ENCODE data around the gene NCLN. TPM values are rescaled to one million over a fixed set of nuclear protein-coding genes. Genes with fewer than 3 reads are reported as not detected.
A peak's percentile ranks its signal among the peaks of the same experiment; 100 is the strongest.
"Not testable (repeated sequence)": the region's sequence is repeated elsewhere in the genome, so short reads cannot be mapped to it uniquely, and the experiment has no call there.

NCLN gene
- total and polyA plus RNA-seq, 5 experiments from 2014 or later: 23.9 to 63.0 (median 44.7) TPM

DNA sequence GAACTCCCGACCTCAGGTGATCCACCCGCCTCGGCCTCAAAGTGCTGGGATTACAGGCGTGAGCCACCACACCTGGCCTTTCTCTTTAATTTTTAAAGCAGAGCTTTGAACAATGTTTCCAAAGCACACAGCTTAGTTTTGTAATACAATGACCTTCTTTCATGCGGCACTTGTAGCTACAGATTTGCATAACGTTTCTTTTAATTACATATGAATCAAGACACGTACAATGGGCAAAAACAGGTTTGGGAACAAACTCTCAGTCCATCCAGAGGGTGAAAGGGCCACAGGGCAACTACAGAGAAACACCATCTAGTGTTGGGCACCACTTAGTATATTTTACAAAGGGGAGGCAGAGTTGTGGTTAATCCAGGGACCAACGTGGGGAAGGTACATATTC, 26.2 kb upstream of the NCLN start:
- Mint-ChIP-seq H3K36me3 (peaks cover 0 to 3% (median 0%) of the 10 kb centered on the region in 3 donors), H3K27me3 (no peaks in the 10 kb centered on the region), H3K4me1 (peaks cover 9 to 25% (median 16%) of the 10 kb centered on the region in 4 donors), H3K9me3 (peaks cover 0 to 4% (median 0%) of the 10 kb centered on the region in 9 donors), H3K27ac (no peak overlapping the region), H3K4me3 (no peak overlapping the region)
- ATAC-seq (no peak), DNase-seq (no peak)
- POLR2A ChIA-PET: interaction anchor here (0.6 to 0.9 kb wide), 2 partner anchors 17 to 143 kb away, joined by 4 to 6 read pairs; no protein-coding TSS in a partner anchor

DNA sequence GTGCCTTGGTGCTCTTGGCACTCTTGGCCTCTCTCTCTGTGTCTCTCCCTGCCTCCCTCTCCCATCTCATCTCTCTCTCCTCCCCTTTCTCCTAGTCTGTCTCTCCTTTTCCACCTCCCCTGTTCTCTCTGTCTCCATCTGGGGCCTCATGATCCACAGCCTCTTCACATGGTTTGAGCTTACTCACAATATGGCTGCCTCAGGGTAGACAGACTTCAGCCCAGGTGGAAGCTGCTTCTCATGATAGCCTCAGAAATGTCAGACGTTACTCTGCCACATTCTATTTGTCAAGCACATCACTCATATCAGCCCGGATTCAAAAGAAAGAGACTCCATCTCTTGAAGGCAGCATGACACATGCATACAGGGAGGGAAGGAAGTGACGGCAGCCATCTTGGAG, 25.5 kb upstream of the NCLN start:
- peaks cover 0 to 3% (median 0%) of the 10 kb centered on the region in 3 donors for H3K36me3 Mint-ChIP-seq
- no peaks in the 10 kb centered on the region for H3K27me3 Mint-ChIP-seq
- H3K4me1 Mint-ChIP-seq: peaks cover 9 to 30% (median 16%) of the 10 kb centered on the region in 4 donors
- H3K4me3 Mint-ChIP-seq: no peak overlapping the region
- H3K27ac Mint-ChIP-seq: peak overlapping the region in 2 of 10 donors; percentile 3 to 80
- H3K9me3 Mint-ChIP-seq: peaks cover 0 to 4% (median 0%) of the 10 kb centered on the region in 9 donors
- POLR2A ChIA-PET: interaction anchor here (0.6 to 1.3 kb wide), 2 partner anchors 9 to 144 kb away, joined by 4 read pairs; no protein-coding TSS in a partner anchor
- DNase-seq: no peak
- ATAC-seq: no peak

DNA sequence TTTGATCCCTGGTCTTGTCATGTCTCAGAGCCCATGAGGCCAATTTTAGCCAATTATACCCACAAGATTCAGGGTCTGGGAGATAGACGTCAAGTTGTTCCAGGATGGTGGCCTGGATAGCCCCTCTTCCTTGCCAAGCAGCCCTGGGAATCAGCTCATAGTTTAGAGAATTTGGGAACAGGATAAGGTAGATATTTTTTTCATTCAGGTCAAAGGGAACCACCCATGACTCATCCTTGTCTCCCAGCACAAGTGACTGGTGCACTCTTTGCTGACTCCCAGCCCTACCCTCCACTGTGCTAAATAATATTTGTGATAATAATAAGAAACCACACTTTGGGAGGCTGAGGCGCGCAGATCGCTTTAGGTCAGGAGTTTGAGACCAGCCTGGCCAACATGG, 24.3 kb upstream of the NCLN start:
- Mint-ChIP-seq H3K4me1 (peaks cover 11 to 38% (median 21%) of the 10 kb centered on the region in 4 donors), H3K9me3 (peaks cover 0 to 5% (median 0%) of the 10 kb centered on the region in 9 donors), H3K36me3 (peaks cover 0 to 3% (median 0%) of the 10 kb centered on the region in 3 donors), H3K27ac (peak overlapping the region in 1 of 10 donors; percentile 48), H3K4me3 (no peak overlapping the region), H3K27me3 (no peaks in the 10 kb centered on the region)
- DNase-seq: no peak
- no peak for ATAC-seq
- POLR2A ChIA-PET: interaction anchor here (1.0 to 3.1 kb wide), 3 partner anchors 20 to 25 kb away, joined by 5 to 10 read pairs (median 6); no protein-coding TSS in a partner anchor

DNA sequence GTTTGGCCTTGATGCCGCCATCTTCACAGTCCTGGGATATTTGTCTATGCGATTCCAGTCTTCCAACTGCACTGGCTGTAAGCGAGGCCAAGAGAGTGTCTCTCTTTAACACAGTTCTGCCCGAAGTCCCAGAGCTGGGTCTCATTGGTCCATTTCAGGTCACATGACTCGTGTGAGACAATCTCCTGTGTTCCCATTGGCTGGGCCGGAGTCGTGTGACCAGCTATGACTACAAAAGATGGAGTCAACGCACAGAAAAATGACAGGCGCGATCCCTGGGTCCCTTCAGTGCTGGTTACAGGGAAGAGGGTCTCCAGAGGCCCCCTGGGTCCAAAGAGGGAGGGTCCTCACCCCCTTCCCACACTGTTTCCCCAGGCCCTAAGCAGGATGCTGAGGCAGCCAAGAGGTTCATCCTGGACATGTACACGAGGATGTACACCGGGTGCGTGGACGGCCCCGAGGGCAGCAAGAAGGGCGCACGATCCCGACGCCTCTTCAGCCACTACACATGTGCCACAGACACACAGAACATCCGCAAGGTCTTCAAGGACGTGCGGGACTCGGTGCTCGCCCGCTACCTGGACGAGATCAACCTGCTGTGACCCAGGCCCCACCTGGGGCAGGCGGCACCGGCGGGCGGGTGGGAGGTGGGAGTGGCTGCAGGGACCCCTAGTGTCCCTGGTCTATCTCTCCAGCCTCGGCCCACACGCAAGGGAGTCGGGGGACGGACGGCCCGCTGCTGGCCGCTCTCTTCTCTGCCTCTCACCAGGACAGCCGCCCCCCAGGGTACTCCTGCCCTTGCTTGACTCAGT, 23.1 kb upstream of the NCLN start:
- peaks cover 0 to 3% (median 0%) of the 10 kb centered on the region in 3 donors for H3K36me3 Mint-ChIP-seq
- DNase-seq (no peak), ATAC-seq (no peak)
- H3K9me3 Mint-ChIP-seq: peaks cover 0 to 5% (median 0%) of the 10 kb centered on the region in 9 donors
- H3K27me3 Mint-ChIP-seq: no peaks in the 10 kb centered on the region
- no peak overlapping the region for H3K4me3 Mint-ChIP-seq
- H3K4me1 Mint-ChIP-seq: peaks cover 11 to 34% (median 18%) of the 10 kb centered on the region in 4 donors
- POLR2A ChIA-PET: interaction anchor here (0.7 to 3.1 kb wide), 3 partner anchors 19 to 24 kb away, joined by 4 to 10 read pairs (median 6); no protein-coding TSS in a partner anchor
- H3K27ac Mint-ChIP-seq: peak overlapping the region in 3 of 10 donors; percentile 44 to 65 (median 58)

DNA sequence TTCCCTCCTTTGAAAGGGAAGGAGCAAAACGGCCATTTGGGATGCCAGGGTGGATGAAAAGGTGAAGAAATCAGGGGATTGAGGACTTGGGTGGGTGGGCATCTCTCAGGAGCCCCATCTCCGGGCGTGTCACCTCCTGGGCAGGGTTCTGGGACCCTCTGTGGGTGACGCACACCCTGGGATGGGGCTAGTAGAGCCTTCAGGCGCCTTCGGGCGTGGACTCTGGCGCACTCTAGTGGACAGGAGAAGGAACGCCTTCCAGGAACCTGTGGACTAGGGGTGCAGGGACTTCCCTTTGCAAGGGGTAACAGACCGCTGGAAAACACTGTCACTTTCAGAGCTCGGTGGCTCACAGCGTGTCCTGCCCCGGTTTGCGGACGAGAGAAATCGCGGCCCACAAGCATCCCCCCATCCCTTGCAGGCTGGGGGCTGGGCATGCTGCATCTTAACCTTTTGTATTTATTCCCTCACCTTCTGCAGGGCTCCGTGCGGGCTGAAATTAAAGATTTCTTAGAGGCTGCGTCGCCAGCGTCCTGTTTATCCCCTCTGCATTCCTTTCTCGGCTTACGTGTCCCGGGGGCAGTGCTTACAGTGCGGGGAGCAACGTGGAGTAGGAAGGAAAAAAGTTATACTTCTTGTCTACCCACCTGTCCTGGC, 22.4 kb upstream of the NCLN start:
- H3K4me1 Mint-ChIP-seq: peaks cover 11 to 40% (median 17%) of the 10 kb centered on the region in 4 donors

DNA sequence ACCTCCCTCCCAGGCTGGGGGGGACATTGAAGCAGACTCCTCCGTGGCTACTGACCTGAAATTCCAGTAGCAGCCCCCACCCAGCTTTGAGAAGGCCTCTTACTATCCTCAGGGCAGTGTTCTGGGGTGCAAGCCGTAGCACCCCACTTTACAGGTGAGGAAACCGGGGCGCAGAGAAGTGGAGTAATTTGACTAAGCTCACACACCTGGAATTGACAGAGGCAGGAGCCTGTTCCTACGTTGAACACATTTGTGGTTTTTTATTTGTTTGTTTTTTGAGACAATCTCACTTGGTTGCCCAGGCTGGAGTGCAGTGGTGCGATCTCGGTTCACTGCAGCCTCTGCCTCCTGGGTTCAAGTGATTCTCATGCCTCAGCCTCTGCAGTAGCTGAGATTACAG, 21.8 kb upstream of the NCLN start:
- ATAC-seq: no peak
- Mint-ChIP-seq H3K9me3 (peaks cover 0 to 5% (median 0%) of the 10 kb centered on the region in 9 donors), H3K27me3 (no peaks in the 10 kb centered on the region), H3K4me1 (peaks cover 11 to 40% (median 17%) of the 10 kb centered on the region in 4 donors), H3K27ac (peak overlapping the region in 1 of 10 donors; percentile 75), H3K4me3 (no peak overlapping the region), H3K36me3 (peaks cover 0 to 3% (median 0%) of the 10 kb centered on the region in 3 donors)
- POLR2A ChIA-PET: interaction anchor here (1.3 to 3.4 kb wide), 3 partner anchors 13 to 20 kb away, joined by 3 to 14 read pairs (median 10); no protein-coding TSS in a partner anchor
- no peak for DNase-seq

More for the DNA sequence above, 22.4 kb upstream of the NCLN start:
- H3K4me3 Mint-ChIP-seq: peak overlapping the region in 4 of 10 donors; percentile 24 to 65 (median 55)
- DNase-seq (peak; percentile 50 to 83 (median 67)), ATAC-seq (peak; percentile 97 to 99)
- H3K9me3 Mint-ChIP-seq: peaks cover 0 to 5% (median 0%) of the 10 kb centered on the region in 9 donors
- peak overlapping the region in 8 of 10 donors; percentile 3 to 80 (median 64) for H3K27ac Mint-ChIP-seq
- H3K27me3 Mint-ChIP-seq: no peaks in the 10 kb centered on the region
- H3K36me3 Mint-ChIP-seq: peaks cover 0 to 3% (median 0%) of the 10 kb centered on the region in 3 donors
- POLR2A ChIA-PET: interaction anchor here (1.3 to 3.4 kb wide), 3 partner anchors 13 to 21 kb away, joined by 3 to 14 read pairs (median 10); no protein-coding TSS in a partner anchor

DNA sequence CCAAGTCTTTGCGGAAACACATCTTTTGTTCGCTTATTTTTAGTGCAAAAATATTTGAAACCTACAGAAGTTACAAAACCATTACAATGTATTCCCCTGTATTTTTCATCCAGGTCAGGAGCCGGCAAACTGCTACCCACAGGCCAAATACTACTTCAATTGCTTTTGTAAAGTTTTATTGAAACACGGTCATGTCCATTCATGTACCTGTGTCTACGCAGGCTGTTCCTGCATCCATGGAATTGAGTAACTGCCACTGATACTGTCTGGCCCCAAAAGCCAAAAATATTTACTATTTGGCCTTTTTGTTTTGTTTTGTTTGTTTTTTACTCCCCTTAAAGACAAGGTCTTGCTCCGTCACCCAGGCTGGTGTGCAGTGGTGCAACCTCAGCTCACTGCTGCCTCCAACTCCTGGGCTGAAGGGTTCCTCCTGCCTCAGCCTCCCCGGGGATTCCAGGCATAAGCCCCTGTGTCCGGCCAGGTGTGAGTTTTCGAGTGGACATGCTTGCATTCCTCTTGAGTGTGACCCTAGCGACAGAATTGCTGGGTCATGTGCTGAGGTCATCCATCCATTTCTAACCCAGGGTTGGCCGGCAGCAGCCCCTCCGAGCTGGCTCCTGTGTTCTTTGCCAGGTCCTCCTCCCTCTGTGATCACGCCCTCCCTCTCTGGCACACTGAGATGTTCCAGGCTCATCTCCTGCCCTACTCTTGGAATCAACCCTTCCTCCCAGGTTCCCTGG, 18.0 kb upstream of the NCLN start:
- Mint-ChIP-seq H3K36me3 (no peaks in the 10 kb centered on the region), H3K4me3 (no peak overlapping the region), H3K27me3 (no peaks in the 10 kb centered on the region), H3K27ac (peak overlapping the region in 5 of 10 donors; percentile 7 to 73 (median 24)), H3K9me3 (peaks cover 0 to 4% (median 0%) of the 10 kb centered on the region in 9 donors), H3K4me1 (peaks cover 12 to 61% (median 26%) of the 10 kb centered on the region in 4 donors)
- ATAC-seq (no peak), DNase-seq (no peak)
- POLR2A ChIA-PET: interaction anchor here (1.0 kb wide), 1 partner anchor 9 kb away, joined by 5 read pairs; no protein-coding TSS in a partner anchor

DNA sequence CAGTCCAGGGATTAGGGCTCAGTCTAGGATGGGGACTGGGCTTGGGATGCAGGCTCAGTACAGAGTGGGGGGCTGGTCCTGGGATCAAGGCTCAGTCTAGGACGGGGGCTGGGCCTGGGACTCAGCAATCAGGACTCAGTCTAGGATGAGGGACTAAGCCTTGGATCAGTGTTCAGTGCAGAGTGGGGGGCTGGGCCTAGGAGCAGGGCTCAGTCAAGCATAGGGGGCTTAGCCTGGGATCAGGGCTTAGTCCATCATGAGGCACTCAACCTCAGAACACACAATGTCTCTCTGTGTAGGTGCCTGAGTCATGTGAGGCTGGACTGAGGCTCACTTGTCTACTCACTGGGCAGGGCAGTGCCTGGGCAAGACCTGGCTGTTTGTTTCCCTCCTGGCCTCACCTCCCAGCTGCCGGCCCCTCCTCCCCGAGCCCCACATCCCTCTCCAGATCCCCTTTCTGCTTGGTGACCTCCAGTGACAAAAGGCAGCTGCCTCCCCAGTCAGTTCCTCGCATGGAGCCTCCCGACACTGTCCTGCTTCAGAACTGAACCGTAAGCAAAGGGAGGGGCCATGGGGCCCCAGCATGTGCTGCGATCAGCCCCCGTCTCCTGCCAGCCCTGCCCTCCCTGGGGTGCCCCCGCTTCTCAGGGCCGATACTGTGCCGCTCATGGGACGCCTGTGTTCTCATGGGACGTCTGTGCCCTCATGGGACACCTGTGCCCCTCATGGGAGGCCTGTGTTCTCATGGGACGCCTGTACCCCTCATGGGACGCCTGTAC, 13.6 kb upstream of the NCLN start:
- H3K36me3 Mint-ChIP-seq: no peaks in the 10 kb centered on the region
- no peak overlapping the region for H3K4me3 Mint-ChIP-seq
- DNase-seq (peak in 1 of 10 donors; percentile 39), ATAC-seq (no peak)
- peak overlapping the region in 9 of 10 donors; percentile 25 to 87 (median 78) for H3K27ac Mint-ChIP-seq
- no peaks in the 10 kb centered on the region for H3K27me3 Mint-ChIP-seq
- H3K9me3 Mint-ChIP-seq: no peaks in the 10 kb centered on the region
- H3K4me1 Mint-ChIP-seq: peaks cover 9 to 47% (median 24%) of the 10 kb centered on the region in 4 donors
- POLR2A ChIA-PET: interaction anchor here (1.1 to 1.4 kb wide), 2 partner anchors 9 to 11 kb away, joined by 4 to 5 read pairs; no protein-coding TSS in a partner anchor

DNA sequence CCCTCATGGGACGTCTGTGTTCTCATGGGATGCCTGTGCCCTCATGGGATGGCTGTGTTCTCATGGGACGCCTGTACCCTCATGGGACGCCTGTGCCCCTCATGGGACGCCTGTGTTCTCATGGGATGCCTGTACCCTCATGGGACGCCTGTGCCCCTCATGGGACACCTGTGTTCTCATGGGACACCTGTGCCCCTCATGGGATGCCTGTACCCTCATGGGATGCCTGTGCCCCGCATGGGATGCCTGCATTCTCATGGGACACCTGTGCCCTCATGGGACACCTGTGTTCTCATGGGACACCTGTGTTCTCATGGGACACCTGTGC, 13.1 kb upstream of the NCLN start:
- H3K4me3 Mint-ChIP-seq, H3K9me3 Mint-ChIP-seq, H3K27me3 Mint-ChIP-seq, DNase-seq, ATAC-seq, H3K36me3 Mint-ChIP-seq: not testable (repeated sequence)
- peaks cover 12 to 51% (median 28%) of the 10 kb centered on the region in 4 donors for H3K4me1 Mint-ChIP-seq
- H3K27ac Mint-ChIP-seq: peak overlapping the region in 5 of 10 donors; percentile 20 to 87 (median 78)
- POLR2A ChIA-PET: interaction anchor here (1.4 kb wide), 1 partner anchor 11 kb away, joined by 5 read pairs; no protein-coding TSS in a partner anchor

DNA sequence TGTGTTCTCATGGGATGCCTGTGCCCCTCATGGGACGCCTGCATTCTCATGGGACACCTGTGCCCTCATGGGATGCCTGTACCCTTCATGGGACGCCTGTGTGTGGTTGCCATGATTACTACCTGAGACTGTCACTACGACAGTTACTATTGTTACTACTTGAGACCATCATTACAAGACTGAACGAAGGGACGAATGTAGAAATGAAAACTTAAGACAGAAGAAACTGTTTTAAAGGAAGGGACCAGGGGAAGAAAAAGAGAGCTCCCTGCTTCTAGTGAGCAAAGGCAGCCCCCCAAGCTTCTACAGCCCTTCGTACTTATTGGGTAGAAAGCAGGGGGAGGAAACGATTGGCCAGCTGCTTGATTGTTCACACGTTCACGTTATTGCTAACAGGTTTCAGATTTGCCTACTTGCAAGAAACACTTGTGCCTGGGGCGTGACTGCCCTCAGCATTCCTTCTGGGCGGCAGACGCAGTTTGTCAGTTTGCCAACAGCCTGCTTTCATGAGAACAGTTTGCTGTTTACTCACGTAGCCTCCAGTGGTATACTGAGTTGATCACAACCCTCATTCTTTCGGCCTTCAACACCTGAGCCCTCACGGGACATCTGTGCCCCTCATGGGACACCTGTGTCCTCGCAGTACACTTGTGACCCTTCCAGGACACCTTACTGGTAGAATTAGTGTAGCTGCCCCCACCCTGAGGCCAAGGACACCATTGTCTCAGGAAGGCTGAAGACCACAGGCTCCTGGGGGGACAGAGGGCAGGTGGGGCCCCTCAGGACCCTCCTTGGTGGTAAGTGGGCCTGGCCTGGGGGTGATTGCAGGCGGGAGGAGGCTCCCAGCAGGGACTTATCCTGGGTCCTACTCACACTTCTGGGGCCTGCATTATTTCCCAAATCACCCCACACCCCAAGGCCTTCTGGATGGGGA, 9.7 kb upstream of the NCLN start:
- ATAC-seq: no peak
- DNase-seq: peak in 6 of 10 donors; percentile 27 to 75 (median 40)
- H3K27me3 Mint-ChIP-seq: no peaks in the 10 kb centered on the region

More for the DNA sequence above, 9.7 kb upstream of the NCLN start:
- Mint-ChIP-seq H3K36me3 (peaks cover 6 to 11% (median 9%) of the 10 kb centered on the region in 3 donors), H3K4me1 (peaks cover 13 to 45% (median 28%) of the 10 kb centered on the region in 4 donors), H3K4me3 (peak overlapping the region; percentile 72 to 91 (median 87)), H3K27ac (peak overlapping the region; percentile 80 to 99 (median 96)), H3K9me3 (no peaks in the 10 kb centered on the region)
- POLR2A ChIA-PET: interaction anchor here (0.5 to 2.3 kb wide), 7 partner anchors 8 to 1585 kb away, joined by 3 to 14 read pairs (median 4); partner anchors contain the start of gene NCLN

Measured in naive thymus-derived CD8-positive, alpha-beta T cell (primary cell).